Caco-2 (cell line): ENCODE data around the gene DDX50. TPM values are rescaled to one million over a fixed set of nuclear protein-coding genes. Genes with fewer than 3 reads are reported as not detected.
A peak's percentile ranks its signal among the peaks of the same experiment; 100 is the strongest.
"Not testable (repeated sequence)": the region's sequence is repeated elsewhere in the genome, so short reads cannot be mapped to it uniquely, and the experiment has no call there.

Source experiments
- BruUV-seq: library from RNA; stranded (reverse); fragments of 400-500 nt; replicated peaks from 2 replicates; lab custom pipeline; 2021; lab: Mats Ljungman, UMichigan
- CTCF ChIA-PET: fragments of 300-600 bp; sonication (Branson Sonifier 250); formaldehyde crosslinking; loops from one replicate; lab custom pipeline; 2022; ENCODE audit warnings: antibody characterized with exemption; lab: Charles Lee
- POLR2A ChIA-PET: fragments of 300-600 bp; sonication (Branson Sonifier 250); formaldehyde crosslinking; loops from one replicate; lab custom pipeline; 2022; ENCODE audit warnings: antibody characterized with exemption; lab: Charles Lee
- DNase-seq, 2 experiments: peaks; one replicate each; pipeline versions ENCODE4 v3.0.0 to v3.0.0-alpha.2; 2020 to 2022
- H3K27me3 ChIP-seq: replicated peaks from 2 replicates; pipeline ENCODE4 v1.6.0; 2011; ENCODE audit warnings: low read length; ENCODE audit not compliant: control insufficient read depth, insufficient read depth
- H3K36me3 ChIP-seq: 2 replicates; pipeline ENCODE4 v1.5.1; 2011; ENCODE audit warnings: low read length; ENCODE audit not compliant: control insufficient read depth, insufficient read depth
- H3K4me1 ChIP-seq: fragments of 250-450 bp; sonication (Bioruptor Pico); 2 replicates; pipeline ENCODE4 v1.5.1; 2020; ENCODE audit warnings: mild to moderate bottlenecking
- H3K4me3 ChIP-seq: 2 replicates; pipeline ENCODE4 v1.5.1; 2011; ENCODE audit warnings: low read depth, mild to moderate bottlenecking, control low read depth, low read length
- H3K9me3 ChIP-seq: fragments of 250-450 bp; sonication (Bioruptor Pico); 2 replicates; pipeline ENCODE4 v1.5.1; 2020; ENCODE audit warnings: mild to moderate bottlenecking, moderate library complexity
- H3K27ac Mint-ChIP-seq: one replicate; pipeline ENCODE4 v1.8.0; 2022; ENCODE audit warnings: mixed read lengths; ENCODE audit not compliant: unreplicated experiment
- H3K27me3 Mint-ChIP-seq: one replicate; pipeline ENCODE4 v1.8.0; 2022; ENCODE audit warnings: mixed read lengths; ENCODE audit not compliant: insufficient read depth, unreplicated experiment
- H3K36me3 Mint-ChIP-seq: one replicate; pipeline ENCODE4 v1.8.0; 2022; ENCODE audit warnings: mild to moderate bottlenecking, mixed read lengths; ENCODE audit not compliant: insufficient read depth, unreplicated experiment
- H3K4me1 Mint-ChIP-seq: one replicate; pipeline ENCODE4 v1.8.0; 2022; ENCODE audit warnings: low read depth, mixed read lengths; ENCODE audit not compliant: unreplicated experiment
- H3K4me3 Mint-ChIP-seq: one replicate; pipeline ENCODE4 v1.8.0; 2022; ENCODE audit warnings: mild to moderate bottlenecking, moderate library complexity, mixed read lengths; ENCODE audit not compliant: unreplicated experiment
- H3K9me3 Mint-ChIP-seq: one replicate; pipeline ENCODE4 v1.8.0; 2022; ENCODE audit warnings: mixed read lengths; ENCODE audit not compliant: unreplicated experiment
- CTCF ChIP-seq, 2 experiments: fragments of 200-600 bp in 1 of 2; IDR thresholded peaks; 1 replicate in 1 of 2; 2 replicates in 1 of 2; pipeline versions ENCODE4 v1.5.1 to v1.8.0; 2011 to 2022; ENCODE audit warnings: antibody characterized with exemption in 1 of 2, control low read depth in 1 of 2, inconsistent platforms in 1 of 2, low read depth in 1 of 2, low read length in 1 of 2, mild to moderate bottlenecking in 1 of 2, moderate library complexity in 1 of 2; ENCODE audit not compliant: insufficient read depth in 1 of 2, severe bottlenecking in 1 of 2, unreplicated experiment in 1 of 2
- intact Hi-C: fragments of 100-400 bp; cut with micrococcal nuclease; formaldehyde crosslinking; loops from one replicate; pipeline ENCODE4 v1.10.0; 2022; ENCODE audit not compliant: unreplicated experiment
- total RNA-seq: library from RNA; stranded (reverse); gene quantifications from 2 replicates; pipeline ENCODE4 v1.2.3, GENCODE V29; 2022

DDX50 gene
- total RNA-seq, 1 experiment from 2014 or later: 76.7 TPM

GRCh38 chr10:68857005-68857404 is 44.1 kb upstream of the DDX50 start:
- H3K4me1 ChIP-seq: no peaks in the 10 kb centered on the region
- Mint-ChIP-seq H3K36me3 (peaks cover 19% of the 10 kb centered on the region), H3K27ac (no peak overlapping the region), H3K4me3 (no peak overlapping the region), H3K4me1 (no peaks in the 10 kb centered on the region), H3K27me3 (no peaks in the 10 kb centered on the region), H3K9me3 (peaks cover 31% of the 10 kb centered on the region)
- no peaks in the 10 kb centered on the region for H3K36me3 ChIP-seq
- no peak for DNase-seq
- no TSS peak for BruUV-seq
- intact Hi-C loops: no loop called here
- H3K27me3 ChIP-seq: no peaks in the 10 kb centered on the region
- no peak for TF ChIP-seq CTCF (IDR thresholded peaks at IDR 0.05; ENCODE audit: insufficient read depth in 1 of 2, low read depth in 1 of 2, low read length in 1 of 2, severe bottlenecking in 1 of 2, unreplicated experiment in 1 of 2)
- peaks cover 32% of the 10 kb centered on the region for H3K9me3 ChIP-seq
- ChIA-PET CTCF (no interaction called here), POLR2A (no interaction called here)
- H3K4me3 ChIP-seq: no peak overlapping the region

- POLR2A ChIA-PET: no interaction called here
- H3K27ac Mint-ChIP-seq: no peak overlapping the region
- CTCF ChIA-PET: no interaction called here
- no TSS peak for BruUV-seq
- intact Hi-C loops: no loop called here
- H3K27me3 Mint-ChIP-seq: no peaks in the 10 kb centered on the region
- H3K4me1 Mint-ChIP-seq: no peaks in the 10 kb centered on the region
- H3K9me3 Mint-ChIP-seq: peaks cover 45% of the 10 kb centered on the region
- peak; percentile 38 to 47 for DNase-seq
- peaks cover 19% of the 10 kb centered on the region for H3K36me3 Mint-ChIP-seq
- H3K4me3 Mint-ChIP-seq: no peak overlapping the region
- TF ChIP-seq CTCF (IDR thresholded peaks at IDR 0.05; ENCODE audit: insufficient read depth in 1 of 2, low read depth in 1 of 2, low read length in 1 of 2, severe bottlenecking in 1 of 2, unreplicated experiment in 1 of 2): no peak
- H3K4me1 ChIP-seq: no peaks in the 10 kb centered on the region
- no peaks in the 10 kb centered on the region for H3K36me3 ChIP-seq
- peaks cover 34% of the 10 kb centered on the region for H3K9me3 ChIP-seq
- no peak overlapping the region for H3K4me3 ChIP-seq
- H3K27me3 ChIP-seq: no peaks in the 10 kb centered on the region
Measured at GRCh38 chr10:68861253-68861652, 39.9 kb upstream of the DDX50 start.

- Histone ChIP-seq H3K9me3 (peaks cover 57% of the 10 kb centered on the region), H3K4me3 (no peak overlapping the region), H3K27me3 (no peaks in the 10 kb centered on the region), H3K36me3 (no peaks in the 10 kb centered on the region), H3K4me1 (no peaks in the 10 kb centered on the region)
- CTCF ChIA-PET: interaction anchor here (1.0 kb wide), 1 partner anchor 12 kb away, joined by 3 read pairs; no protein-coding TSS in a partner anchor
- Mint-ChIP-seq H3K27me3 (no peaks in the 10 kb centered on the region), H3K9me3 (peaks cover 57% of the 10 kb centered on the region), H3K4me1 (no peaks in the 10 kb centered on the region), H3K36me3 (peaks cover 9% of the 10 kb centered on the region), H3K4me3 (no peak overlapping the region), H3K27ac (no peak overlapping the region)
- no peak for DNase-seq
- no TSS peak for BruUV-seq
- intact Hi-C loops: no loop called here
- POLR2A ChIA-PET: no interaction called here
- no peak for TF ChIP-seq CTCF (IDR thresholded peaks at IDR 0.05; ENCODE audit: insufficient read depth in 1 of 2, low read depth in 1 of 2, low read length in 1 of 2, severe bottlenecking in 1 of 2, unreplicated experiment in 1 of 2)
Measured at GRCh38 chr10:68864611-68865010, 36.5 kb upstream of the DDX50 start.

GRCh38 chr10:68868173-68868572 is 32.9 kb upstream of the DDX50 start:
- POLR2A ChIA-PET, H3K4me3 ChIP-seq, H3K4me3 Mint-ChIP-seq, H3K36me3 Mint-ChIP-seq, H3K36me3 ChIP-seq, BruUV-seq, H3K27me3 ChIP-seq, intact Hi-C loops, CTCF ChIA-PET, H3K27ac Mint-ChIP-seq, H3K27me3 Mint-ChIP-seq: not testable (repeated sequence)
- DNase-seq: peak in 1 of 2 experiments; percentile 19
- H3K9me3 ChIP-seq: peaks cover 29% of the 10 kb centered on the region
- H3K4me1 ChIP-seq: peaks cover 17% of the 10 kb centered on the region
- Mint-ChIP-seq H3K9me3 (peaks cover 24% of the 10 kb centered on the region), H3K4me1 (peaks cover 18% of the 10 kb centered on the region)
